Testis (tissue), 5 donors: ENCODE results near the gene FPR1. TPM values are rescaled to one million over a fixed set of nuclear protein-coding genes. Genes with fewer than 3 reads are reported as not detected.

Source experiments
- DNase-seq: peaks from one replicate; pipeline ENCODE4 v3.0.0-alpha.2; 2019
- H3K27ac ChIP-seq, 2 donors: fragments of 200-600 bp; sonication (generic); one replicate each; pipeline ENCODE4 v1.5.1; 2019
- H3K27me3 ChIP-seq: fragments of 200-600 bp; sonication (generic); one replicate; pipeline ENCODE4 v1.5.1; 2019
- H3K36me3 ChIP-seq: fragments of 200-600 bp; sonication (generic); one replicate; pipeline ENCODE4 v1.5.1; 2017; ENCODE audit warnings: low read depth; ENCODE audit errors: missing control alignments
- H3K4me1 ChIP-seq: fragments of 200-600 bp; sonication (generic); one replicate; pipeline ENCODE4 v1.5.1; 2019
- H3K4me3 ChIP-seq, 2 donors: fragments of 200-600 bp; sonication (generic); one replicate each; pipeline ENCODE4 v1.5.1; 2017 to 2019
- H3K9me3 ChIP-seq: fragments of 200-600 bp; sonication (generic); one replicate; pipeline ENCODE4 v1.5.1; 2017
- CTCF ChIP-seq, 3 experiments: fragments of 450-650 bp in 2 of 3; fragments of 200-600 bp in 1 of 3; sonication (generic) in 1 of 3; IDR thresholded peaks; one replicate each; pipeline ENCODE4 v1.5.1; 2016 to 2019; ENCODE audit warnings: antibody characterized with exemption in 3 of 3, mild to moderate bottlenecking in 2 of 3, moderate library complexity in 1 of 3
- POLR2A ChIP-seq: fragments of 450-650 bp; IDR thresholded peaks from one replicate; pipeline ENCODE4 v1.6.1; 2017; ENCODE audit warnings: antibody characterized with exemption, mild to moderate bottlenecking, moderate library complexity
- WGBS, 2 donors: methylation state at CpG; one replicate each; pipeline ENCODE4 v1.1.5; 2018; 5-methylcytosine and 5-hydroxymethylcytosine counted together
- intact Hi-C: fragments of 100-400 bp; cut with DNase I; formaldehyde crosslinking; loops from one replicate; pipeline ENCODE4 v1.15.1; 2023; ENCODE audit warnings: low total_unique reads
- long read RNA-seq, 2 donors: transcript quantifications; one replicate each; lab custom pipeline, GENCODE V29; 2026
- polyA plus RNA-seq: library from polyadenylated mRNA; stranded (reverse); fragments of 350-450 nt; fragmentation: Illumina TruSeq; extraction: RNeasy Lipid Tissue Mini Kit (QIAGEN cat#74804); gene quantifications from one replicate; pipeline ENCODE4 v1.2.3, GENCODE V29; 2014; ENCODE audit warnings: low read depth, low replicate concordance; ENCODE audit not compliant: insufficient read depth
- total RNA-seq, 2 donors: library from RNA; depleted of rRNA; stranded (reverse); fragments of >200 nt; gene quantifications; one replicate each; pipeline ENCODE4 v1.2.3, GENCODE V29; 2016

Gene FPR1
- total RNA-seq (1 to 10 TPM; 1.4 to 2.1 TPM), polyA plus RNA-seq (3.5 TPM)
- long read RNA-seq, donor 1, partial matches to known transcripts, result 0 of 1 reads
- long read RNA-seq, donor 1, other reads (novel, unspliced or antisense), result 0 of 1 reads
- long read RNA-seq, donor 2, result 0 reads

- Histone ChIP-seq H3K27ac (no peak within 1 kb of the TSS), H3K27me3 (no peaks in the 10 kb centered on the region), H3K9me3 (no peaks in the 10 kb centered on the region), H3K4me1 (no peaks in the 10 kb centered on the region), H3K4me3 (no peak within 1 kb of the TSS), H3K36me3 (no peaks in the 10 kb centered on the region)
- DNase-seq, result no peak
- TF ChIP-seq POLR2A (no peak), CTCF (IDR thresholded peaks at IDR 0.05) (no peak)
- intact Hi-C loops, result no loop called here
- 82 to 85% methylated on average over 2 of the region's 2 CpGs for WGBS, 2 donors
These were observed at the start of gene FPR1 for GRCh38 chr19:51751655-51752054. Gene FPR1, minus strand, starts transcription at chr19:51751878. Its CDS starts 4,884 bp downstream, at chr19:51746994.

- TF ChIP-seq CTCF (IDR thresholded peaks at IDR 0.05) (no peak), POLR2A (no peak)
- H3K27me3 ChIP-seq, result no peaks in the 10 kb centered on the region
- WGBS, 2 donors, result 28 to 47% methylated on average over 7 of the region's 7 CpGs
- peak; percentile 98 for DNase-seq
- intact Hi-C loops, result no loop called here
- no peak overlapping the region for H3K4me3 ChIP-seq
- peak overlapping the region; percentile 78 to 82 for H3K27ac ChIP-seq
- no peaks in the 10 kb centered on the region for H3K9me3 ChIP-seq
- no peaks in the 10 kb centered on the region for H3K36me3 ChIP-seq
- peaks cover 53% of the 10 kb centered on the region for H3K4me1 ChIP-seq
These were observed 49.0 kb upstream of the FPR1 start for GRCh38 chr19:51800473-51801244.

GRCh38 chr19:51799774-51800472, 48.2 kb upstream of the FPR1 start:
- peak; percentile 32 for DNase-seq
- H3K4me3 ChIP-seq, result no peak overlapping the region
- H3K4me1 ChIP-seq, result peaks cover 55% of the 10 kb centered on the region
- H3K9me3 ChIP-seq, result no peaks in the 10 kb centered on the region
- 28 to 36% methylated on average over 9 to 13 of the region's 13 CpGs for WGBS, 2 donors
- H3K27me3 ChIP-seq, result no peaks in the 10 kb centered on the region
- TF ChIP-seq CTCF (IDR thresholded peaks at IDR 0.05) (no peak), POLR2A (no peak)
- intact Hi-C loops, result no loop called here
- no peaks in the 10 kb centered on the region for H3K36me3 ChIP-seq
- H3K27ac ChIP-seq, result peak overlapping the region; percentile 78 to 82

GRCh38 chr19:51799034-51799773, 47.5 kb upstream of the FPR1 start:
- intact Hi-C loops, result no loop called here
- H3K4me1 ChIP-seq, result peaks cover 62% of the 10 kb centered on the region
- no peaks in the 10 kb centered on the region for H3K9me3 ChIP-seq
- peak overlapping the region; percentile 78 to 82 for H3K27ac ChIP-seq
- no peaks in the 10 kb centered on the region for H3K27me3 ChIP-seq
- no peak for TF ChIP-seq POLR2A
- peak in 1 of 3 experiments; percentile 1 for TF ChIP-seq CTCF (IDR thresholded peaks at IDR 0.05)
- H3K4me3 ChIP-seq, result no peak overlapping the region
- H3K36me3 ChIP-seq, result no peaks in the 10 kb centered on the region
- DNase-seq, result peak; percentile 93
- WGBS, 2 donors, result 30 to 49% methylated on average over 14 to 20 of the region's 20 CpGs
